ENCODE data around the gene PASD1.
"Not testable (repeated sequence)": the region's sequence is repeated elsewhere in the genome, so short reads cannot be mapped to it uniquely, and the experiment has no call there.

PASD1 gene

GRCh38 chrX:151563449-151563848 lies at the start of gene PASD1:
TSS of gene PASD1 (plus strand) at chrX:151563675. CDS start at chrX:151601554, 37,879 bp downstream.
- DNase-seq (ENCODE audit: low read depth) = no peak

GRCh38 chrX:151515237-151515636 lies 48.2 kb upstream of the PASD1 start:
- no peak for DNase-seq (ENCODE audit: low read depth)

GRCh38 chrX:151516538-151517187 lies 46.8 kb upstream of the PASD1 start:
- no peak for DNase-seq (ENCODE audit: low read depth)

- DNase-seq (ENCODE audit: low read depth) = no peak
Observed at GRCh38 chrX:151517421-151517820, 46.1 kb upstream of the PASD1 start.

- DNase-seq (ENCODE audit: low read depth) = no peak
Observed at GRCh38 chrX:151523351-151523750, 40.1 kb upstream of the PASD1 start.

- no peak for DNase-seq (ENCODE audit: low read depth)
Observed at GRCh38 chrX:151536571-151536970, 26.9 kb upstream of the PASD1 start.

- no peak for DNase-seq (ENCODE audit: low read depth)
Observed at GRCh38 chrX:151537572-151537971, 25.9 kb upstream of the PASD1 start.

- DNase-seq (ENCODE audit: low read depth) = no peak
Observed at GRCh38 chrX:151538190-151539122, 25.0 kb upstream of the PASD1 start.

- DNase-seq (ENCODE audit: low read depth) = no peak
Observed at GRCh38 chrX:151543706-151544105, 19.8 kb upstream of the PASD1 start.

GRCh38 chrX:151546226-151546625 lies 17.2 kb upstream of the PASD1 start:
- DNase-seq (ENCODE audit: low read depth) = not testable (repeated sequence)

- DNase-seq (ENCODE audit: low read depth) = not testable (repeated sequence)
Observed at GRCh38 chrX:151551176-151551575, 12.3 kb upstream of the PASD1 start.

GRCh38 chrX:151552743-151553142 lies 10.7 kb upstream of the PASD1 start:
- no peak for DNase-seq (ENCODE audit: low read depth)

GRCh38 chrX:151555301-151555700 lies 8.2 kb upstream of the PASD1 start:
- DNase-seq (ENCODE audit: low read depth) = not testable (repeated sequence)

- DNase-seq (ENCODE audit: low read depth) = not testable (repeated sequence)
Observed at GRCh38 chrX:151562485-151562884, 990 bp upstream of the PASD1 start.

- DNase-seq (ENCODE audit: low read depth) = not testable (repeated sequence)
Observed at GRCh38 chrX:151563003-151563402, 472 bp upstream of the PASD1 start.

GRCh38 chrX:151564035-151564434 lies 560 bp downstream of the PASD1 start:
- no peak for DNase-seq (ENCODE audit: low read depth)

GRCh38 chrX:151566872-151567271 lies 3.4 kb downstream of the PASD1 start:
- DNase-seq (ENCODE audit: low read depth) = not testable (repeated sequence)

- no peak for DNase-seq (ENCODE audit: low read depth)
Observed at GRCh38 chrX:151570561-151570960, 7.1 kb downstream of the PASD1 start.

GRCh38 chrX:151593384-151593783 lies 29.9 kb downstream of the PASD1 start:
- not testable (repeated sequence) for DNase-seq (ENCODE audit: low read depth)

- DNase-seq (ENCODE audit: low read depth) = no peak
Observed at GRCh38 chrX:151596282-151596681, 32.8 kb downstream of the PASD1 start.

GRCh38 chrX:151604931-151605330 lies 41.5 kb downstream of the PASD1 start:
- DNase-seq (ENCODE audit: low read depth) = no peak

GRCh38 chrX:151609222-151609621 lies 45.7 kb downstream of the PASD1 start:
- no peak for DNase-seq (ENCODE audit: low read depth)

GRCh38 chrX:151621422-151621821 lies 57.9 kb downstream of the PASD1 start:
- DNase-seq (ENCODE audit: low read depth) = no peak
